ENCODE results near the gene TMTC1. TPM values are rescaled to one million over a fixed set of nuclear protein-coding genes. Genes with fewer than 3 reads are reported as not detected.

The TMTC1 gene
- total and polyA plus RNA-seq, 2 donors (not counting 1 experiment from before 2014, with no cell fraction given) = not detected

DNA sequence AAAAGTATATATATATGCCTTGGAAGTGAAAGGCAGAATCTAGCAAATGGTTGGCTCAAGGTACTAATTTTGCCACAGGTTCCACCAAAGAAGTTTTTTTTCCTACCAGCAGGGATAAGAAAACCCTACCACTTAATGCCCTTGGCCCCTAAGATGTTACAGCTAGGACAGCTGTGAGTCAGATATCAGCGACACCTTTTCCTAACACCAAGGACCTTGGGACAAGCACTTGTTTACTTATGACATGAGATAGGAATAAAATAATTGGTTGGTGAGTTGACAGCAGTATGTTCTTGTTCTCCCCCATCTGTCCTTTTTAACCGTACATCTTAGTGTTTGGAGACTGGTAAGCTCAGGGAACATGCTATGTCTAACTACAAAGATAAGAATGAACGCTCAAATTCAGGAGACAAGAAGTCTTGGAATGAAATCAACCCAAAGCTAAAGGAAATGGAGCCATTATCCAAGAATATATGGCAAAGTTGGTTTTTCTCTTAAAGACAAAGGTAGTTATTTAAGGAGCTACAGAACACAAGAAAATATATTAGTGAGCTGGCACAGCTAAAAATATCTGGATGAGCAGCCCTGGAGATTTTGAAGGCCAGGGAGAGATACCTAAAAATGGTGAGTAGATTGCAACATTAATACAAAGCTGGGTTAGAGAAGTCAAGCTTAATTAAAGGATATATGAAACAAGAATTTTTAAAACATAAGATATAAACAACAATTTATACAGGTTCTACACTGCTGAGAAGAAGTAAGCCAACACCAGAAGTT, 126.8 kb downstream of the TMTC1 start:
- POLR2A ChIA-PET = no interaction called here
- TF ChIP-seq, protein P1, sequence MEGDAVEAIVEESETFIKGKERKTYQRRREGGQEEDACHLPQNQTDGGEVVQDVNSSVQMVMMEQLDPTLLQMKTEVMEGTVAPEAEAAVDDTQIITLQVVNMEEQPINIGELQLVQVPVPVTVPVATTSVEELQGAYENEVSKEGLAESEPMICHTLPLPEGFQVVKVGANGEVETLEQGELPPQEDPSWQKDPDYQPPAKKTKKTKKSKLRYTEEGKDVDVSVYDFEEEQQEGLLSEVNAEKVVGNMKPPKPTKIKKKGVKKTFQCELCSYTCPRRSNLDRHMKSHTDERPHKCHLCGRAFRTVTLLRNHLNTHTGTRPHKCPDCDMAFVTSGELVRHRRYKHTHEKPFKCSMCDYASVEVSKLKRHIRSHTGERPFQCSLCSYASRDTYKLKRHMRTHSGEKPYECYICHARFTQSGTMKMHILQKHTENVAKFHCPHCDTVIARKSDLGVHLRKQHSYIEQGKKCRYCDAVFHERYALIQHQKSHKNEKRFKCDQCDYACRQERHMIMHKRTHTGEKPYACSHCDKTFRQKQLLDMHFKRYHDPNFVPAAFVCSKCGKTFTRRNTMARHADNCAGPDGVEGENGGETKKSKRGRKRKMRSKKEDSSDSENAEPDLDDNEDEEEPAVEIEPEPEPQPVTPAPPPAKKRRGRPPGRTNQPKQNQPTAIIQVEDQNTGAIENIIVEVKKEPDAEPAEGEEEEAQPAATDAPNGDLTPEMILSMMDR (IDR thresholded peaks at IDR 0.05) = no peak
- no peak for TF ChIP-seq EZH2 (IDR thresholded peaks at IDR 0.05; ENCODE audit: borderline replicate concordance, insufficient read depth, low read depth, low read length, poor library complexity, severe bottlenecking)
- no peaks in the 10 kb centered on the region for H3K27me3 Mint-ChIP-seq

DNA sequence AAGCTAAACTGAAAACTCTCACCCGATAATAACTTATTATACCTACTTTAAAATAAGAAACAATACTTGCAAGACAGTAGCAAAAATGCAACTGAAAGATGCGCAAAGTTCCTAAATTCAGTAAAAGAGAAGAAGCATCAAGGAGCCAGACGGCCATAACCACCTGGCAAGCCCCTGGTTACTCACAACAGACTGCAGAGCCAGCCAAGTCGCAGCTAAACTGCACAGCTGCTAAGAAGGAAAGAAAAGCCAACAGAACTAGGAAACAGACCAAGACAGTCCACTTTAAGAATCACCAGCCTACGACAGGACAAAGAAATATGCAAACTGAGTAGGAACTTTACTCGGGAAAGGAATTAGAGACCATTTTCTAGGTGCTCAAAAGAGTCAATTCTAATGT, 127.9 kb downstream of the TMTC1 start:
- WGBS (ENCODE audit: insufficient coverage) = 84% methylated on average over 5 of the region's 6 CpGs
- DNase-seq = no peak
- CTCF ChIA-PET = no interaction called here
- Histone ChIP-seq H3K27me3 (replicated peaks in 1 of 4; ENCODE audit: control extremely low read depth in 1 of 4, control insufficient read depth in 3 of 4, insufficient read depth in 4 of 4, low read length in 3 of 4) (no peaks in the 10 kb centered on the region), H3K36me3 (replicated peaks in 1 of 2; ENCODE audit: control extremely low read depth in 1 of 2, control insufficient read depth in 1 of 2, extremely low read depth in 1 of 2, insufficient read depth in 2 of 2, low read length in 1 of 2) (no peaks in the 10 kb centered on the region), H3K9me3 (ENCODE audit: control extremely low read depth in 1 of 3, control insufficient read depth in 2 of 3, insufficient read depth in 1 of 3, low read length in 2 of 3) (no peaks in the 10 kb centered on the region), H2AFZ (ENCODE audit: insufficient read depth, low read depth, low read length, poor library complexity, severe bottlenecking) (no peak overlapping the region), H3K4me3 (ENCODE audit: control extremely low read depth in 1 of 5, extremely low read depth in 1 of 5, insufficient read depth in 1 of 5, low read depth in 2 of 5, low read length in 4 of 5) (no peak overlapping the region), H3K79me2 (ENCODE audit: control insufficient read depth, insufficient read depth, low read length) (no peaks in the 10 kb centered on the region), H3K27ac (ENCODE audit: low read length in 2 of 2) (no peak overlapping the region), H3K4me2 (replicated peaks; ENCODE audit: low read depth, low read length, poor library complexity, severe bottlenecking) (no peak overlapping the region), H3K4me1 (ENCODE audit: control insufficient read depth in 2 of 2, insufficient read depth in 2 of 2, low read length in 2 of 2) (no peaks in the 10 kb centered on the region), H3K9ac (ENCODE audit: low read length) (no peak overlapping the region), H4K20me1 (ENCODE audit: control insufficient read depth, insufficient read depth, low read length, poor library complexity, severe bottlenecking) (no peaks in the 10 kb centered on the region)
- no peaks in the 10 kb centered on the region for H3K4me1 Mint-ChIP-seq
- no peak for ATAC-seq (ENCODE audit: low read depth)
- intact Hi-C loops (cut with micrococcal nuclease) = no loop called here
- no peak overlapping the region for H3K27ac Mint-ChIP-seq
- no peaks in the 10 kb centered on the region for H3K9me3 Mint-ChIP-seq (ENCODE audit: insufficient read depth)
- TF ChIP-seq, protein P1 (IDR thresholded peaks at IDR 0.05) = no peak
- TF ChIP-seq EZH2 (IDR thresholded peaks at IDR 0.05; ENCODE audit: borderline replicate concordance, insufficient read depth, low read depth, low read length, poor library complexity, severe bottlenecking) = no peak
- POLR2A ChIA-PET = no interaction called here
- H3K4me3 Mint-ChIP-seq = no peak overlapping the region
- no peaks in the 10 kb centered on the region for H3K27me3 Mint-ChIP-seq

More for the DNA sequence above, 126.8 kb downstream of the TMTC1 start:
- no peaks in the 10 kb centered on the region for H4K20me1 ChIP-seq (ENCODE audit: control insufficient read depth, insufficient read depth, low read length, poor library complexity, severe bottlenecking)
- H3K9me3 ChIP-seq (ENCODE audit: control extremely low read depth in 1 of 3, control insufficient read depth in 2 of 3, insufficient read depth in 1 of 3, low read length in 2 of 3) = no peaks in the 10 kb centered on the region
- no peak overlapping the region for H3K27ac ChIP-seq (ENCODE audit: low read length in 2 of 2)
- H3K36me3 ChIP-seq (replicated peaks in 1 of 2; ENCODE audit: control extremely low read depth in 1 of 2, control insufficient read depth in 1 of 2, extremely low read depth in 1 of 2, insufficient read depth in 2 of 2, low read length in 1 of 2) = no peaks in the 10 kb centered on the region
- H3K4me3 ChIP-seq (ENCODE audit: control extremely low read depth in 1 of 5, extremely low read depth in 1 of 5, insufficient read depth in 1 of 5, low read depth in 2 of 5, low read length in 4 of 5) = no peak overlapping the region
- intact Hi-C loops (cut with micrococcal nuclease) = no loop called here
- H3K9ac ChIP-seq (ENCODE audit: low read length) = no peak overlapping the region
- CTCF ChIA-PET = no interaction called here
- ATAC-seq (ENCODE audit: low read depth) (no peak), DNase-seq (no peak)
- H3K27ac Mint-ChIP-seq = no peak overlapping the region
- H3K4me1 ChIP-seq (ENCODE audit: control insufficient read depth in 2 of 2, insufficient read depth in 2 of 2, low read length in 2 of 2) = no peaks in the 10 kb centered on the region
- H3K4me3 Mint-ChIP-seq = no peak overlapping the region
- H3K4me1 Mint-ChIP-seq = no peaks in the 10 kb centered on the region
- H3K9me3 Mint-ChIP-seq (ENCODE audit: insufficient read depth) = no peaks in the 10 kb centered on the region
- no peak overlapping the region for H3K4me2 ChIP-seq (replicated peaks; ENCODE audit: low read depth, low read length, poor library complexity, severe bottlenecking)
- no peaks in the 10 kb centered on the region for H3K79me2 ChIP-seq (ENCODE audit: control insufficient read depth, insufficient read depth, low read length)
- no peak overlapping the region for H2AFZ ChIP-seq (ENCODE audit: insufficient read depth, low read depth, low read length, poor library complexity, severe bottlenecking)
- no peaks in the 10 kb centered on the region for H3K27me3 ChIP-seq (replicated peaks in 1 of 4; ENCODE audit: control extremely low read depth in 1 of 4, control insufficient read depth in 3 of 4, insufficient read depth in 4 of 4, low read length in 3 of 4)
- no CpG with 5 or more reads among the region's 3 CpGs for WGBS (ENCODE audit: insufficient coverage)

Data from B cell (primary cell).